ENCODE measurements around the gene MBD5. TPM values are rescaled to one million over a fixed set of nuclear protein-coding genes. Genes with fewer than 3 reads are reported as not detected.

The MBD5 gene
- polyA plus RNA-seq, 2 donors = 2.9 to 5.0 TPM

- 80 to 82% methylated on average over 6 of the region's 6 CpGs for WGBS, 2 donors
- H3K4me1 ChIP-seq (ENCODE audit: control insufficient read depth in 2 of 2, insufficient read depth in 2 of 2, low read length in 1 of 2) = no peaks in the 10 kb centered on the region
- no peaks in the 10 kb centered on the region for H3K36me3 ChIP-seq (ENCODE audit: control insufficient read depth in 2 of 2, insufficient read depth in 2 of 2, low read length in 1 of 2)
- no peaks in the 10 kb centered on the region for H3K27me3 ChIP-seq (ENCODE audit: control insufficient read depth in 1 of 2, insufficient read depth in 2 of 2, low read length in 2 of 2)
- H3K27ac ChIP-seq (ENCODE audit: low read depth in 2 of 2, low read length in 1 of 2) = no peak overlapping the region
- no peak overlapping the region for H3K4me3 ChIP-seq (ENCODE audit: low read depth in 1 of 2, low read length in 2 of 2)
- peaks cover 0 to 2% of the 10 kb centered on the region in 2 donors for H3K9me3 ChIP-seq (ENCODE audit: control insufficient read depth in 2 of 2, insufficient read depth in 1 of 2, low read depth in 1 of 2, low read length in 1 of 2)
Observed at GRCh38 chr2:148555622-148556294, 534.9 kb downstream of the MBD5 start.

GRCh38 chr2:148557844-148558436 lies 537.0 kb downstream of the MBD5 start:
- 84 to 88% methylated on average over 5 of the region's 5 CpGs for WGBS, 2 donors
- H3K27me3 ChIP-seq (ENCODE audit: control insufficient read depth in 1 of 2, insufficient read depth in 2 of 2, low read length in 2 of 2) = no peaks in the 10 kb centered on the region
- no peak overlapping the region for H3K27ac ChIP-seq (ENCODE audit: low read depth in 2 of 2, low read length in 1 of 2)
- H3K36me3 ChIP-seq (ENCODE audit: control insufficient read depth in 2 of 2, insufficient read depth in 2 of 2, low read length in 1 of 2) = no peaks in the 10 kb centered on the region
- no peaks in the 10 kb centered on the region for H3K4me1 ChIP-seq (ENCODE audit: control insufficient read depth in 2 of 2, insufficient read depth in 2 of 2, low read length in 1 of 2)
- H3K9me3 ChIP-seq (ENCODE audit: control insufficient read depth in 2 of 2, insufficient read depth in 1 of 2, low read depth in 1 of 2, low read length in 1 of 2) = peaks cover 0 to 2% of the 10 kb centered on the region in 2 donors
- no peak overlapping the region for H3K4me3 ChIP-seq (ENCODE audit: low read depth in 1 of 2, low read length in 2 of 2)

GRCh38 chr2:148560496-148560895 lies 539.6 kb downstream of the MBD5 start:
- no peaks in the 10 kb centered on the region for H3K36me3 ChIP-seq (ENCODE audit: control insufficient read depth in 2 of 2, insufficient read depth in 2 of 2, low read length in 1 of 2)
- no peak overlapping the region for H3K27ac ChIP-seq (ENCODE audit: low read depth in 2 of 2, low read length in 1 of 2)
- H3K4me1 ChIP-seq (ENCODE audit: control insufficient read depth in 2 of 2, insufficient read depth in 2 of 2, low read length in 1 of 2) = no peaks in the 10 kb centered on the region
- 71 to 73% methylated on average over 5 of the region's 5 CpGs for WGBS, 2 donors
- no peaks in the 10 kb centered on the region for H3K27me3 ChIP-seq (ENCODE audit: control insufficient read depth in 1 of 2, insufficient read depth in 2 of 2, low read length in 2 of 2)
- peaks cover 0 to 2% of the 10 kb centered on the region in 2 donors for H3K9me3 ChIP-seq (ENCODE audit: control insufficient read depth in 2 of 2, insufficient read depth in 1 of 2, low read depth in 1 of 2, low read length in 1 of 2)
- no peak overlapping the region for H3K4me3 ChIP-seq (ENCODE audit: low read depth in 1 of 2, low read length in 2 of 2)

GRCh38 chr2:148561389-148561788 lies 540.5 kb downstream of the MBD5 start:
- peaks cover 0 to 2% of the 10 kb centered on the region in 2 donors for H3K9me3 ChIP-seq (ENCODE audit: control insufficient read depth in 2 of 2, insufficient read depth in 1 of 2, low read depth in 1 of 2, low read length in 1 of 2)
- no peak overlapping the region for H3K27ac ChIP-seq (ENCODE audit: low read depth in 2 of 2, low read length in 1 of 2)
- no peaks in the 10 kb centered on the region for H3K4me1 ChIP-seq (ENCODE audit: control insufficient read depth in 2 of 2, insufficient read depth in 2 of 2, low read length in 1 of 2)
- H3K36me3 ChIP-seq (ENCODE audit: control insufficient read depth in 2 of 2, insufficient read depth in 2 of 2, low read length in 1 of 2) = no peaks in the 10 kb centered on the region
- WGBS, 2 donors = 76 to 79% methylated on average over 14 of the region's 14 CpGs
- no peaks in the 10 kb centered on the region for H3K27me3 ChIP-seq (ENCODE audit: control insufficient read depth in 1 of 2, insufficient read depth in 2 of 2, low read length in 2 of 2)
- no peak overlapping the region for H3K4me3 ChIP-seq (ENCODE audit: low read depth in 1 of 2, low read length in 2 of 2)

- no peaks in the 10 kb centered on the region for H3K4me1 ChIP-seq (ENCODE audit: control insufficient read depth in 2 of 2, insufficient read depth in 2 of 2, low read length in 1 of 2)
- H3K36me3 ChIP-seq (ENCODE audit: control insufficient read depth in 2 of 2, insufficient read depth in 2 of 2, low read length in 1 of 2) = no peaks in the 10 kb centered on the region
- H3K9me3 ChIP-seq (ENCODE audit: control insufficient read depth in 2 of 2, insufficient read depth in 1 of 2, low read depth in 1 of 2, low read length in 1 of 2) = peaks cover 0 to 2% of the 10 kb centered on the region in 2 donors
- no peak overlapping the region for H3K4me3 ChIP-seq (ENCODE audit: low read depth in 1 of 2, low read length in 2 of 2)
- H3K27me3 ChIP-seq (ENCODE audit: control insufficient read depth in 1 of 2, insufficient read depth in 2 of 2, low read length in 2 of 2) = no peaks in the 10 kb centered on the region
- no peak overlapping the region for H3K27ac ChIP-seq (ENCODE audit: low read depth in 2 of 2, low read length in 1 of 2)
- WGBS, 2 donors = 63 to 67% methylated on average over 4 of the region's 4 CpGs
Observed at GRCh38 chr2:148565272-148565894, 544.5 kb downstream of the MBD5 start.

Other genes with a start within 250 kb of the MBD5 start
- gene ACVR2A, start 176.1 kb upstream of the MBD5 start, polyA plus RNA-seq = 1 to 10 TPM; 6.2 to 6.3 TPM
- 10 to 100 TPM in 1 of 2 donors, 1 to 10 TPM in 1; 7.5 to 12.0 TPM for gene ORC4, start 354 bp upstream of the MBD5 start, polyA plus RNA-seq

Data from esophagus (tissue), 2 donors.